GM20000 (cell line): ENCODE results near the gene EEF1AKMT2.

ENCODE experiments used
- DNase-seq: peaks from one replicate; pipeline ENCODE4 v3.0.0; 2012; ENCODE audit warnings: low spot score
- TF ChIP-seq, protein P1 (sequence below): IDR thresholded peaks from 2 replicates; pipeline ENCODE4 v1.5.1; 2012; ENCODE audit warnings: mild to moderate bottlenecking, control low read depth; ENCODE audit errors: extremely low read depth, missing control alignments

The EEF1AKMT2 gene

DNA sequence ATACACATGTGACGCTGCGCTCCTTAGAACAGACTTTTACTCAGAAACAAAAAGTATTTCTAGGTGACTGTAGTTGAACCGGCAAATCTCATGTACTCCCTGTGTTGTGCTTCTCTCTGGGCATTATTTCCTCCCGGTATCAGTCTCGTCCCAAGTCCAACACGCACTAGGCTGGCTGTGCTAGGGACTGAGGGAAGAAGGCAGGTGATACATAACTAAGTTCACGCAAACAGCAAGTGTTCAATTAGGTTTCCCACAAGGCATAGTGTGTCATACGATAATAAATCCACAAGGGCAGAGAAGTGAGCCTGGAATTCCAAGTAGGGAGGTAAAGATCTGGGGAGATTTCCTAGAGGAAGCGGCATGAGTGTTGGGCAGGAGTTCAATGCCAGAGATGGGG, 67.9 kb downstream of the EEF1AKMT2 start:
- TF ChIP-seq, protein P1, sequence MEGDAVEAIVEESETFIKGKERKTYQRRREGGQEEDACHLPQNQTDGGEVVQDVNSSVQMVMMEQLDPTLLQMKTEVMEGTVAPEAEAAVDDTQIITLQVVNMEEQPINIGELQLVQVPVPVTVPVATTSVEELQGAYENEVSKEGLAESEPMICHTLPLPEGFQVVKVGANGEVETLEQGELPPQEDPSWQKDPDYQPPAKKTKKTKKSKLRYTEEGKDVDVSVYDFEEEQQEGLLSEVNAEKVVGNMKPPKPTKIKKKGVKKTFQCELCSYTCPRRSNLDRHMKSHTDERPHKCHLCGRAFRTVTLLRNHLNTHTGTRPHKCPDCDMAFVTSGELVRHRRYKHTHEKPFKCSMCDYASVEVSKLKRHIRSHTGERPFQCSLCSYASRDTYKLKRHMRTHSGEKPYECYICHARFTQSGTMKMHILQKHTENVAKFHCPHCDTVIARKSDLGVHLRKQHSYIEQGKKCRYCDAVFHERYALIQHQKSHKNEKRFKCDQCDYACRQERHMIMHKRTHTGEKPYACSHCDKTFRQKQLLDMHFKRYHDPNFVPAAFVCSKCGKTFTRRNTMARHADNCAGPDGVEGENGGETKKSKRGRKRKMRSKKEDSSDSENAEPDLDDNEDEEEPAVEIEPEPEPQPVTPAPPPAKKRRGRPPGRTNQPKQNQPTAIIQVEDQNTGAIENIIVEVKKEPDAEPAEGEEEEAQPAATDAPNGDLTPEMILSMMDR: no peak

DNA sequence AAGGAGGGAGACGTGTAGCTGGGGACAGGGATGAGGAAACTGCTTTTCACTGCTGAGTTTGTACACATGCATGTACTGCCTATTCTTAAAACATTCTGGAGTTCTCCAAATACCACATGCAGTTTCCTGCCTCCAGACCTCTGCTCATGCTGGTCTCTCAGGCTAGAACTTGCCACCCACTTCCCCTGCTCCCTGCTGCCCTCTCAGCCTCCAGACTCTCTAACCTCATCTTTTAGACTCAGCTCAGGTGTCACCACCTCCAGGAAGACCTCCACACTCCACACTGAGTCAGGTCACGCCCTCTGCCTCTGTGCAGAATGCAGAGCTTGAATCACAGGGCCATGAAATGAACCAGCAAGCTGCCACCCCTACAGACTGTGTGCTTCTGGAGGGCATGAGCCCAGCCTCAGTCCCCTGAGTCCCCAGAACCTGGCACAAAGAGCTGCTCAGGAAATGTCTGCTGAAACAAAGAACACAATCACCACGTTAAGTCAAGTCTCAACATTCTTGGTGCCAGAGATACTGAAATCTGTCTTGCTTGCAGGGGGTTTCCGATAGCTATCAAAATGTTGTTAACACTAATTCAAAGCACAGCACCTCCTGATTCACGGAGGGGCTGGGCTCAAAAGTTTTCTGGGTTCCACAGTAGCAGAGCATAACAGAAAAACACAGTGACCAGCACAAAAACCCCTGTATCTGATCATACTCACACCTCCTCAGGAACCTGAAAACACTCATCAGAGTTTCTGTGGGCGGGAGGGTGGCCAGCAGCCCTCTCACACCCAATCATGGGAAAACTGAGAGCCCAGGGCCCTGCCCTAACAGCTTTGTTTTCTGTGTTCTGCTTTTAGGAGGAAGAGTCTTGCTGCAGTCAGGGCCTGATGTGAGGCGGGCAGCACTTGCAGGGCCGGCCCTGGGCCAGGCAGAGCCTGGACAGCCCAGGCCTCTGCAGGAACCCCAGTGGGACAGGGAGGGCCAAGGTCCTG, 68.6 kb downstream of the EEF1AKMT2 start:
- TF ChIP-seq, protein P1: no peak
- peak; percentile 89 for DNase-seq

More for the DNA sequence above, 67.9 kb downstream of the EEF1AKMT2 start:
- DNase-seq: no peak

DNA sequence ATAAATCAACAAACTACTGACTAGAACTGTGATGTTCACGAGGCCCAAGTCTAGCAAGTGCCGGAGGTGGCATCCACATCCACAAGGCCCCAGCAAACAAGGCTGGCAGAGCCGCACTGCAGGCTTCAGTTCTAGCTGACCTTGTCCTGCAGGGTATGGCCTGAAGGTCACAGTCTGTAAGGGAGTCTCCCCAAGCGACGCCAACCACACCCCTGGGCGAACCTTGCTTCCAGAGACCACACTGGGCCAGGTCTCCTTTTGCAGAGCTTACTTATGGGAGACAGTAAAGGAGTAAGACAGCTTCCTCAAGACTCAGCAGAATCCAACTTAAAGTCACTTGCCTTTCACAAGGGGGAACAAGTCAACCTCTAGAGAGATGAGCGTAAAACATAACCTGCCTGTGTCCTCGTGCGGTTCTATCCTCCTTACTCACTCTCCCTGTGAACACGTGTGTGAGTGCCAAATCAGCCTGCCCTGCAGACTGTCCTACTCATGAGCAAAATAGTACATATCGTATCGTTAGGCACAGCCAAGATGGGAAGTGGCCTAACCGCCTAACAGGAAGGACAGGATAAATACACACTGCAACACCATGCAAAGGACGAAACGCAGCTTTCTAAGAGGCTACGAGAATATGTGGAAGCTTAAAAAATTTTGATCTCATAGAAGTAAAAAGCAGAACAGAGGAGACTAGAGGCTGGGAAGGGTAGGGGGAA, 70.2 kb downstream of the EEF1AKMT2 start:
- TF ChIP-seq, protein P1: no peak
- DNase-seq: no peak

DNA sequence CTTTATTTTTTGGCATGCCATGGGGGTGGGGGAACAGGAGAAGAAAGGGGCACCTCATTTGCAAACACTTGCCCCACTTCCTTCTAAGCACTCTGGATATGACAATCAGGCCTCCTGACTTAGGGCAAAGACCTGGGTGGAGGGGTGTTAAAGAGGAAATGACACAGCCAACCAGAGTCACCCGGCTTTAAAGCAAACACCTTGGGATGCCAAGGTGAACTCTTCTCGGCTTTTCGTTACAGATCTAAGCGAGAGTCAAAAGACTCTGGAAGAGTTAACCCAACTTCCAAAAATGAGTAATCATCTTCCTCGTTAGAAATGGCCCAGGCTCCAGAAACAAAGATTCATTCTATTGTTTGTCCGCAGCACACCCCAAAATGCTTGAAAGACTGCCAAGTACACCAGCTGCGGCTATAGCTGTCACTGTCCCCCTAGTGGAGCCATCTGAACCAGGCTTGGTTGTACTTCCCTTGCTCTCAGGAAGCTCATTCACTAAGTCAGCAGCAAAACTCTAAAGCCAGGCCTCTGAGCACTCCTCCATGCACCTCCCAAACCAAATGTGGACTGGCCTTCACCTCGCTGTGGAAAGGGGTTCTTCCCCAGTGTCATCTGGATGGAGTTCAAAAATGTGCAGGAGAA, 72.4 kb downstream of the EEF1AKMT2 start:
- DNase-seq: peak; percentile 72

DNA sequence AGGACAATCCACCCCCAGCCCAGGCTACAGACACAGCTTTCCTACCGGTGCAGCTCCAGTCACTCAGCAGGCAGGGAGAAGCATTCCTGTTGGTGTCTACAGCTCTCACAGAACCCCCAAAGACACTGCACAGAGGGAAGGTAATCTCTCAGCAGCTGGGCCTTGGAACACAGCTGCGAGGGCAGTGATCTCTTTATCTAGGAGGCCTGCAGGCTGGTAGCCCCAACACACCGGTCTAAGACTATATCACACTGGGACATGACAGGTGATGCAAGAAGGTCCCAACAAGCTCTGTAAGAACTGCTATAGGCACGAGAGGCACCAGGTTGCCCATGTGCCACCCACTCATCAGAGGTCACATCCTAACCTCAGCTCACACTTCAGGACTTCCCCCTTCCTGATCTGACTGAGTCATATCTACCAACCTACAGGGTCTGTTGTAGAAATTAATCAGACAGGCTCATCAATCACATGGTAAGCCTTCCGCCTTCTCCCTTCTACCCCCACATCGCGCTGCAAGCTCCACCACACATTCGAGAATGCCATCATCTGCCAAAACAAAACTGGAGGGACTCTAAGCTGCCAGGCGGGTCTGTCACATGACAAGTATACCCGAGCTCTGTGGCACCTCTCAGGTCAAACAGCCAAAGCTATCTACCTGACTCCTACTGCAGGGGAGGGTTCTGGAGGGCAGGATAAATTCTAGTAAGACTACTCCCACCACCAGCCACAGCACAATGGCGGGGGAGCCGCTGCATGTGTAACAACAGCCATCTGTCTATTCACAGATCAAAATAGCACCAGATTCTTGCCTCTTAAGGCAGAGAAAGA, 73.6 kb downstream of the EEF1AKMT2 start:
- TF ChIP-seq, protein P1: no peak
- DNase-seq: peak; percentile 58

More for the DNA sequence above, 72.4 kb downstream of the EEF1AKMT2 start:
- TF ChIP-seq, protein P1: peak; percentile 53

DNA sequence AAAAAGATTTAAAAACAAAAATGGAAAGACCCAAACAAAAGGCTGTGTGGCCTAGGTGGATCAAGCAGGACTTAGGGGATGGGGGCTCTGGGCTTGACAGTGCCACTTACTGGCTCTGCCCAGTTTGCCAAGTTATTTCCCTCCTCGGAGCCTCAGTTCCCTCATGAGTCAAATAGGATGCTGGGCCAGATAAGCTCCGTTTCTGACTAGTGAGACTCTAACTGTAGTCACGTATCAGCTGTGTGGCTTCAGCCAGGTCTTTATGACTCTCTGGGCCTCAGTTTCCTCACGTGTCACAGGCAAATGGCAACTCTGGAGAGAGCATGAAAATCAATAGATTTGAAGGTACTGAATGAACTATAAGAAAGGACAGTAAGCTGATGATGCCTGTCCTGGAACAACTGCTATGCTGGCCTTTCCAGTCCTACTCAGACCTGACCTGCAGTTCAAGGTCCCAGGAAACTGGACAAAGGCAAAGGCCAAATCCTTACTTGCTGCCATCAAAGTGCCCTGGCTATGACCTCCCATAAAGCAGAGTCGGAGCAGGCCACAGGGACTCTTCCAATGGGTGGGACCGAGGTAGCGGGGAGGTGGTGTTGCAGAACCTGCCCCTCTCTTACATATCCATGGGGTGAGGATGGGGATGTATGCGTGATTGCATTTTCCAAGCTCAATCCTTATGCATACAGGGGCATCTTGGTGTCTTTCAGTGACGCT, 74.5 kb downstream of the EEF1AKMT2 start:
- TF ChIP-seq, protein P1: no peak
- DNase-seq: no peak
